ENCODE measurements around the gene UBE2E2.

- TF ChIP-seq, protein P1, sequence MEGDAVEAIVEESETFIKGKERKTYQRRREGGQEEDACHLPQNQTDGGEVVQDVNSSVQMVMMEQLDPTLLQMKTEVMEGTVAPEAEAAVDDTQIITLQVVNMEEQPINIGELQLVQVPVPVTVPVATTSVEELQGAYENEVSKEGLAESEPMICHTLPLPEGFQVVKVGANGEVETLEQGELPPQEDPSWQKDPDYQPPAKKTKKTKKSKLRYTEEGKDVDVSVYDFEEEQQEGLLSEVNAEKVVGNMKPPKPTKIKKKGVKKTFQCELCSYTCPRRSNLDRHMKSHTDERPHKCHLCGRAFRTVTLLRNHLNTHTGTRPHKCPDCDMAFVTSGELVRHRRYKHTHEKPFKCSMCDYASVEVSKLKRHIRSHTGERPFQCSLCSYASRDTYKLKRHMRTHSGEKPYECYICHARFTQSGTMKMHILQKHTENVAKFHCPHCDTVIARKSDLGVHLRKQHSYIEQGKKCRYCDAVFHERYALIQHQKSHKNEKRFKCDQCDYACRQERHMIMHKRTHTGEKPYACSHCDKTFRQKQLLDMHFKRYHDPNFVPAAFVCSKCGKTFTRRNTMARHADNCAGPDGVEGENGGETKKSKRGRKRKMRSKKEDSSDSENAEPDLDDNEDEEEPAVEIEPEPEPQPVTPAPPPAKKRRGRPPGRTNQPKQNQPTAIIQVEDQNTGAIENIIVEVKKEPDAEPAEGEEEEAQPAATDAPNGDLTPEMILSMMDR (IDR thresholded peaks at IDR 0.05; ENCODE audit: low read depth, low read length), result no peak
- no peak for TF ChIP-seq POLR2A (IDR thresholded peaks at IDR 0.05; ENCODE audit: extremely low read depth, insufficient read length)
- TF ChIP-seq, protein P2, sequence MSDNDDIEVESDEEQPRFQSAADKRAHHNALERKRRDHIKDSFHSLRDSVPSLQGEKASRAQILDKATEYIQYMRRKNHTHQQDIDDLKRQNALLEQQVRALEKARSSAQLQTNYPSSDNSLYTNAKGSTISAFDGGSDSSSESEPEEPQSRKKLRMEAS (IDR thresholded peaks at IDR 0.05; ENCODE audit: low read depth, low read length), result no peak
- TF ChIP-seq MYC (IDR thresholded peaks at IDR 0.05; ENCODE audit: low read depth, low read length), result no peak
Measured at GRCh38 chr3:23377928-23378672, 175.0 kb downstream of the UBE2E2 start.
